Brain microvascular endothelial cell (primary cell): ENCODE measurements around the gene COMMD8.

Experiments
- DNase-seq: peaks from one replicate; pipeline ENCODE4 v3.0.0-alpha.2; 2020
- H3K27ac ChIP-seq: fragments of 250-450 bp; sonication (Bioruptor Pico); 2 replicates; pipeline ENCODE4 v1.5.1; 2020; ENCODE audit warnings: mild to moderate bottlenecking, moderate library complexity
- H3K27me3 ChIP-seq: fragments of 250-450 bp; sonication (Bioruptor Pico); replicated peaks from 2 replicates; pipeline ENCODE4 v1.5.1; 2020; ENCODE audit warnings: mild to moderate bottlenecking
- H3K36me3 ChIP-seq: fragments of 250-450 bp; sonication (Bioruptor Pico); replicated peaks from 2 replicates; pipeline ENCODE4 v1.5.1; 2020; ENCODE audit warnings: mild to moderate bottlenecking
- H3K4me3 ChIP-seq: 2 replicates; pipeline ENCODE4 v1.5.1; 2011; ENCODE audit warnings: low read depth, mild to moderate bottlenecking, control low read depth, low read length, moderate library complexity
- in situ Hi-C: cut with HindIII; loops from 2 replicates; pipeline ENCODE4 v1.10.0; 2017; ENCODE audit warnings: low sequenced_read_pairs, low pct_ligation_motif_present
- TF ChIP-seq, protein P1 (sequence below): IDR thresholded peaks from 2 replicates; pipeline ENCODE4 v1.5.1; 2011; ENCODE audit warnings: low read depth, mild to moderate bottlenecking, moderate library complexity, low read length, control low read depth, inconsistent platforms; ENCODE audit errors: missing control alignments

The COMMD8 gene

GRCh38 chr4:47482326-47482725 lies 18.8 kb upstream of the COMMD8 start:
- TF ChIP-seq, protein P1, sequence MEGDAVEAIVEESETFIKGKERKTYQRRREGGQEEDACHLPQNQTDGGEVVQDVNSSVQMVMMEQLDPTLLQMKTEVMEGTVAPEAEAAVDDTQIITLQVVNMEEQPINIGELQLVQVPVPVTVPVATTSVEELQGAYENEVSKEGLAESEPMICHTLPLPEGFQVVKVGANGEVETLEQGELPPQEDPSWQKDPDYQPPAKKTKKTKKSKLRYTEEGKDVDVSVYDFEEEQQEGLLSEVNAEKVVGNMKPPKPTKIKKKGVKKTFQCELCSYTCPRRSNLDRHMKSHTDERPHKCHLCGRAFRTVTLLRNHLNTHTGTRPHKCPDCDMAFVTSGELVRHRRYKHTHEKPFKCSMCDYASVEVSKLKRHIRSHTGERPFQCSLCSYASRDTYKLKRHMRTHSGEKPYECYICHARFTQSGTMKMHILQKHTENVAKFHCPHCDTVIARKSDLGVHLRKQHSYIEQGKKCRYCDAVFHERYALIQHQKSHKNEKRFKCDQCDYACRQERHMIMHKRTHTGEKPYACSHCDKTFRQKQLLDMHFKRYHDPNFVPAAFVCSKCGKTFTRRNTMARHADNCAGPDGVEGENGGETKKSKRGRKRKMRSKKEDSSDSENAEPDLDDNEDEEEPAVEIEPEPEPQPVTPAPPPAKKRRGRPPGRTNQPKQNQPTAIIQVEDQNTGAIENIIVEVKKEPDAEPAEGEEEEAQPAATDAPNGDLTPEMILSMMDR: no peak
- DNase-seq: peak; percentile 73
- H3K27ac ChIP-seq: peak overlapping the region; percentile 73
- no peaks in the 10 kb centered on the region for H3K27me3 ChIP-seq
- in situ Hi-C loops: no loop called here
- H3K36me3 ChIP-seq: no peaks in the 10 kb centered on the region
- no peak overlapping the region for H3K4me3 ChIP-seq

DNA sequence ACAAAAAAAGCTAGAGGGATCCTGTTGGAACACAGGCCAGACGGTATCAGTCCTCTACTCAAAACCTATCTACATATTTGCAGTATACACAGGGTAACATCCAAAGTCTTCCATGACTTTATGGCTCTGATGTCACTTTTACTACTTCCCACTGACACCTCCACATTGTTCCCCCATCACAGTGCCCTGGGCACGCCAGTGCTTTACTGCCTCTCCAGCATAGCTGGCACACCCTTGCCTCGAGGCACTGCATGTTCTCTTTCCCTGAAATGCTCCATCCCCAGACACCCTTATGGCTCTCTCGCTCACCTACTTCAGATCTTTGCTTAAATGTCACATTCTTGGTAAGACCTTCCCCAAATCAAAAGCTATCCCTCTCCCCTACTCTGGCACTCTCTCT lies 15.3 kb upstream of the COMMD8 start:
- in situ Hi-C loops: no loop called here
- no peaks in the 10 kb centered on the region for H3K27me3 ChIP-seq
- H3K36me3 ChIP-seq: no peaks in the 10 kb centered on the region
- no peak for DNase-seq
- no peak overlapping the region for H3K4me3 ChIP-seq
- TF ChIP-seq, protein P1: no peak
- no peak overlapping the region for H3K27ac ChIP-seq

DNA sequence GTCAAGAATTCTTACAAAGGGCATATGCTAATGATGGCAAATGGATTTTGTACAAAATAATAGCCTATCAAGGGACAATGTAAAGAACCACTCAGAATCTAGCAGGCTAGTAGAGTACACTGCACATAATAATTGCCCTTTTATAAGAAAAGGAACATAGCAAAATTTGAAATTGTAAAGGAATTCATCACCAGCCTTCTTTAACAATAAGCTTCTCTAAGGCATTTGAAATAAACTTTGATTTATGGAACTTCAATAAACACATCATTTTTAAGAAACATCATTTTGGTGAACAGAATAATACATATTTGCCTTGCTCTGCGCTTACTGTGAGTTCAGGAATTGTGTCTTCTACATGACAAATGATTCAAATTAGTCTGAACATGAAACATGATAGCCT lies 11.9 kb upstream of the COMMD8 start:
- Histone ChIP-seq H3K4me3 (no peak overlapping the region), H3K27ac (no peak overlapping the region), H3K27me3 (no peaks in the 10 kb centered on the region), H3K36me3 (no peaks in the 10 kb centered on the region)
- TF ChIP-seq, protein P1: no peak
- no peak for DNase-seq
- in situ Hi-C loops: no loop called here

GRCh38 chr4:47474799-47475198 lies 11.3 kb upstream of the COMMD8 start:
- no peak overlapping the region for H3K4me3 ChIP-seq
- H3K27ac ChIP-seq: no peak overlapping the region
- no peaks in the 10 kb centered on the region for H3K27me3 ChIP-seq
- in situ Hi-C loops: no loop called here
- TF ChIP-seq, protein P1: no peak
- H3K36me3 ChIP-seq: no peaks in the 10 kb centered on the region
- no peak for DNase-seq

- TF ChIP-seq, protein P1: no peak
- DNase-seq: no peak
- Histone ChIP-seq H3K4me3 (no peak overlapping the region), H3K27me3 (no peaks in the 10 kb centered on the region), H3K36me3 (no peaks in the 10 kb centered on the region), H3K27ac (no peak overlapping the region)
- in situ Hi-C loops: no loop called here
These were observed 9.7 kb upstream of the COMMD8 start for GRCh38 chr4:47473141-47473750.

- TF ChIP-seq, protein P1: no peak
- H3K36me3 ChIP-seq: no peaks in the 10 kb centered on the region
- DNase-seq: no peak
- H3K27ac ChIP-seq: no peak overlapping the region
- in situ Hi-C loops: no loop called here
- no peaks in the 10 kb centered on the region for H3K27me3 ChIP-seq
- no peak overlapping the region for H3K4me3 ChIP-seq
These were observed 8.1 kb upstream of the COMMD8 start for GRCh38 chr4:47471591-47471990.
